Head of caudate nucleus (tissue), 42 donors: ENCODE measurements around the gene GLRA1.
"Not testable (repeated sequence)": the region's sequence is repeated elsewhere in the genome, so short reads cannot be mapped to it uniquely, and the experiment has no call there.

Experiments used
- DNase-seq, 42 donors: peaks; one replicate each; pipeline versions ENCODE4 v3.0.0 to v3.0.0-alpha.2; 2020 to 2021; ENCODE audit warnings: mixed read lengths in 7 of 42
- intact Hi-C: fragments of 100-400 bp; cut with DNase I; formaldehyde crosslinking; loops from one replicate; pipeline ENCODE4 v1.15.0; 2022

Gene GLRA1

GRCh38 chr5:151795426-151795825 is 129.2 kb downstream of the GLRA1 start:
- intact Hi-C loops = no loop called here
- no peak for DNase-seq

- DNase-seq = no peak
- intact Hi-C loops = no loop called here
Measured at GRCh38 chr5:151793358-151793757, 131.3 kb downstream of the GLRA1 start.

GRCh38 chr5:151787817-151788216 is 136.8 kb downstream of the GLRA1 start:
- intact Hi-C loops = no loop called here
- no peak for DNase-seq

GRCh38 chr5:151786468-151786867 is 138.2 kb downstream of the GLRA1 start:
- no peak for DNase-seq
- intact Hi-C loops = no loop called here

GRCh38 chr5:151784141-151784540 is 140.5 kb downstream of the GLRA1 start:
- DNase-seq = no peak
- intact Hi-C loops = no loop called here

GRCh38 chr5:151783664-151784063 is 141.0 kb downstream of the GLRA1 start:
- intact Hi-C loops, DNase-seq: not testable (repeated sequence)

- DNase-seq = no peak
- intact Hi-C loops = no loop called here
Measured at GRCh38 chr5:151781201-151781600, 143.4 kb downstream of the GLRA1 start.

GRCh38 chr5:151780348-151780747 is 144.3 kb downstream of the GLRA1 start:
- intact Hi-C loops = no loop called here
- no peak for DNase-seq

- no peak for DNase-seq
- intact Hi-C loops = no loop called here
Measured at GRCh38 chr5:151779531-151780125, 145.0 kb downstream of the GLRA1 start.

- DNase-seq = no peak
- intact Hi-C loops = no loop called here
Measured at GRCh38 chr5:151775025-151775606, 149.5 kb downstream of the GLRA1 start.

- DNase-seq = no peak
- intact Hi-C loops = no loop called here
Measured at GRCh38 chr5:151773951-151774350, 150.7 kb downstream of the GLRA1 start.

GRCh38 chr5:151772846-151773561 is 151.6 kb downstream of the GLRA1 start:
- intact Hi-C loops = no loop called here
- peak in 22 of 42 donors; percentile 11 to 65 (median 35) for DNase-seq
